Germinal center (tissue), 1 donor: Measurements from ENCODE around the gene CIAO2A.

Source experiments
- DNase-seq: peaks from one replicate; pipeline ENCODE4 v3.0.0; 2012; ENCODE audit warnings: mixed read lengths, low spot score

Gene CIAO2A

DNA sequence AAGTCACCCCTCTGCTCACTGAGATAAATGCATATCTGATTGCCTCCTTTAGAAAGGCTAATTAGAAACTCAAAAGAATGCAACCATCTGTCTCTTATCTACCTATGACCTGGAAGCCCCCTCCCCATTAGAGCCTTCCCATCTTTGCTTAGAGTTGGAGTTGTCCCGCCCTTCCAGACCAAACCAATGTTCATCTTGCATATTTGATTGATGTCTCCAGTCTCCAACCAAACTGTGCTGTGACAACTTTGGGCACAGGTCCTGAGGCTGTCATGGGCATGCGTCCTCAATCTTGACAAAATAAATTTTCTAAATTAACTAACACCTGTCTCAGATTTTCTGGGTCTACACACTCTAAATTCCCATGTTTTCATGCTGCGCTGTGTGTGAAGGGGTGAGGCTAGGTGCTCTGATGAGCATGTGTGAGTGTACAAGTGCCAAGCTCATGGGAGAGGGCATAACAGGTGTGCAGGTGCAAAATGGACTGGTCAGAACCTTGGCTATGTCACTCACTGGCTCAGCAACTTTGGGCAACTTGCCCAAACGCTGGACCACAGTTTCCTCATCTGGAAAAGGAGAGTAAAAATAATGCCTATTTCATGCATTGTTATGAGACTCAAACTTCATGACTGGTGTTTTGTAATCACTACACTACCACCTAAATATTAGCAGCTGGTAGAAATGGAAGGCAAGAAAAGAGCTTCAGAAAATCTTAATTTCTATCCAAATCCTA is 54.6 kb downstream of the CIAO2A start:
- DNase-seq = no peak

GRCh38 chr15:64037966-64038365 is 55.7 kb downstream of the CIAO2A start:
- DNase-seq = no peak

DNA sequence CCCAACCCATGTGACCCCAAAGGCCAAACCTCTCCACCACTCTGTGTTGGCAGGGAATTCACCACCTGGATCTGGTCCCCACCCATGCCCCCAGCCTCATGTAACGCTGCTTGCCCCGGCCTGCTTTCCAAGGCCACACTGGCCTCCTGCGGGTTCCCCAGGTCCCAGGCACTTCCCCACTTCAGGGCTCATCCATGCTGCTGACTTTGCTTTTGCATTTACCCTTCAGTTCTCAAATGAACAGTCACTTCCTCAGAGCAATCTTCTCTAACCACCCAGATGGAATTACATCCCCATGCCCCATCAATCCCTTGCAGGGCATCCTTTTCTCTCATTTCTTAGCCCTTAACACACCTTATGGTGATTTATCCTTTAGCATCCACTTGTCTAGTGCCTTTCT is 56.5 kb downstream of the CIAO2A start:
- DNase-seq = no peak

DNA sequence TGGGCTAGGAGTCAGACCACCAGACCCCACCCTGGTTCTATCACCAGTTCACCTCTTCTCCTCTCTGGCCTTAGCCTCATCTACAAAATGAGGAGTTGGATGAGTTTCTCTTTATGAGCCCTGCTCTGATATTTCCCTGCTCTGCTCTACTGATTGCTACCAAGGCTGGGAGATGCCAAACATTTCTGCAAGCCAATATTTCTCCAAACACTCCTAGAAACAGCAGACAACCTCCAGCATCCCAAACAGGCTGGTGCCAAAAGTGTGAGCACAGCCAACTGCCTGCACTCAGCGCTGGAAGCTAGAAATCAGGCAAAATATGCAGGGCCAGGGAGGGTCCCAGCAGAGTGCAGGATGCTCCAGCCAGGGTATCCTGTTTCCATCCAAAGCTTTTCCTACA is 58.1 kb downstream of the CIAO2A start:
- no peak for DNase-seq

- DNase-seq = no peak
Observed at GRCh38 chr15:64034519-64034918, 59.1 kb downstream of the CIAO2A start.

- no peak for DNase-seq
Observed at GRCh38 chr15:64032329-64032728, 61.3 kb downstream of the CIAO2A start.

- no peak for DNase-seq
Observed at GRCh38 chr15:64030123-64030522, 63.5 kb downstream of the CIAO2A start.

DNA sequence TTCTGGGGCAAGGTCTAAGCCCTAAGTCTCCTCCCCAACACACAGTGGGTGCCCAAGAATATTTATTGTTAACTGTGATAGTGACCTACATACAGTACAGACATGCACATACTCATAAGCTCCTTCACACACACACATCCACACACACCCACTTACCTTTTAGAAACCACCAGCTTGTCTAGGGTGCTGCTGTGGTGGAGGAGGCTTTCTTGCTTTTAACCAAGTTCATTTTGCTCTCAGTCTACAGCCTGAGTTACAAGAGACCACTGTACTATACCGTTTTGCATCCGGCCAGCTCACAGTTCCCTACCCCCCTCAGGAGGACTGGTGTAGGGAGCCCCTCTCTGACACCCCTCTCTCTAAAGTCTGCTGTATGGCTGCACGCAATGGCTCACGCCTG is 64.0 kb downstream of the CIAO2A start:
- DNase-seq = no peak

GRCh38 chr15:64029110-64029509 is 64.5 kb downstream of the CIAO2A start:
- DNase-seq = no peak

DNA sequence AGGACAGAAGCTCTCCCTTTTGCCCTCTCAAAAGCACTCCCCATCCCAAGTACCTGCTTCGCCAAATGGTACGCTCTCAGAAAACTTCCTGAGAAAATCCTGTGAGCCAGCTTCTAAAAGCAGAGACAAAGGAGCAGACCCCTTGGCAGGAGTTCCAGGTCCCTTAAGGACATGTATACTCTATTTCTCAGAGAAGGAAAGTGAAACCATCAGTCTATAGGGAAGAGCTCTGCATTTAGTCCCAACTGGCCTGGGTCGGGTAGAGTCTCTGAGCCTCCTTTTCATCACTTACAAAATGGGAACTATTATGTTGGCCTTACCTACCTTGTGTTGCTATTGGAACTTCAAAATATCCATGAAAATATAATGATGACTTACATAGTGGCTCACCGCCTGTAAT is 67.0 kb downstream of the CIAO2A start:
- no peak for DNase-seq

GRCh38 chr15:64024172-64025050 is 69.2 kb downstream of the CIAO2A start:
- no peak for DNase-seq

- DNase-seq = no peak
Observed at GRCh38 chr15:64023220-64023619, 70.4 kb downstream of the CIAO2A start.

- no peak for DNase-seq
Observed at GRCh38 chr15:64022571-64022970, 71.1 kb downstream of the CIAO2A start.
